ENCODE measurements around the gene EIF2AK3. TPM values are rescaled to one million over a fixed set of nuclear protein-coding genes. Genes with fewer than 3 reads are reported as not detected.
A peak's percentile ranks its signal among the peaks of the same experiment; 100 is the strongest.

Gene EIF2AK3
- polyA plus RNA-seq, 2 of the 4 experiments (the other 2 are of a cell fraction): 11.0 to 17.5 TPM

DNA sequence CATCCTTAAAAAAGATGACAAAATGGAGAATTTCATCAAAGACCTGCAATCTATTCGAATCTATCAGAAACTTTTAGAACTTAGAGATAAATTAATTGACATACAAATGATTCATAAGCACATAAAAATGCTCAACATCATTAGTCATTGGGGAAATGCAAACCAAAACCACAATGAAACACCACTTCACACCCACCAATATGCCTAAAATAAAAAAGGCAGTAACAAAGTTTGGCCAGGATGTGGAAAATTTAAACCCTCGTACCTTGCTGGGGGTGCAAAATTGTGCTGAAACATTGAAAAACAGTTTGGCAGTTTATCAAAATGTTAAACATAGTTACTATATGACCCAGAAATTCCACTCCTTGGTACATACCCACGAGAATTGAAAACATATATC, 11.5 kb upstream of the EIF2AK3 start:
- no peak for DNase-seq (ENCODE audit: low read depth in 1 of 2, low spot score in 1 of 2)
- Histone ChIP-seq H3K4me3 (no peak overlapping the region), H3K4me1 (no peaks in the 10 kb centered on the region), H3K4me2 (no peak overlapping the region), H3K9me3 (no peaks in the 10 kb centered on the region), H3K27ac (no peak overlapping the region)
- no peak for FAIRE-seq
- CTCF ChIA-PET: interaction anchor here (1.0 kb wide), 3 partner anchors 10 to 47 kb away, joined by 3 to 4 read pairs (median 4); no protein-coding TSS in a partner anchor
- WGBS (ENCODE audit: missing lambda C conversion rate): 12% methylated on average over 3 of the region's 3 CpGs
- POLR2A ChIA-PET: no interaction called here
- no peak for ATAC-seq
- TF ChIP-seq, protein P1, sequence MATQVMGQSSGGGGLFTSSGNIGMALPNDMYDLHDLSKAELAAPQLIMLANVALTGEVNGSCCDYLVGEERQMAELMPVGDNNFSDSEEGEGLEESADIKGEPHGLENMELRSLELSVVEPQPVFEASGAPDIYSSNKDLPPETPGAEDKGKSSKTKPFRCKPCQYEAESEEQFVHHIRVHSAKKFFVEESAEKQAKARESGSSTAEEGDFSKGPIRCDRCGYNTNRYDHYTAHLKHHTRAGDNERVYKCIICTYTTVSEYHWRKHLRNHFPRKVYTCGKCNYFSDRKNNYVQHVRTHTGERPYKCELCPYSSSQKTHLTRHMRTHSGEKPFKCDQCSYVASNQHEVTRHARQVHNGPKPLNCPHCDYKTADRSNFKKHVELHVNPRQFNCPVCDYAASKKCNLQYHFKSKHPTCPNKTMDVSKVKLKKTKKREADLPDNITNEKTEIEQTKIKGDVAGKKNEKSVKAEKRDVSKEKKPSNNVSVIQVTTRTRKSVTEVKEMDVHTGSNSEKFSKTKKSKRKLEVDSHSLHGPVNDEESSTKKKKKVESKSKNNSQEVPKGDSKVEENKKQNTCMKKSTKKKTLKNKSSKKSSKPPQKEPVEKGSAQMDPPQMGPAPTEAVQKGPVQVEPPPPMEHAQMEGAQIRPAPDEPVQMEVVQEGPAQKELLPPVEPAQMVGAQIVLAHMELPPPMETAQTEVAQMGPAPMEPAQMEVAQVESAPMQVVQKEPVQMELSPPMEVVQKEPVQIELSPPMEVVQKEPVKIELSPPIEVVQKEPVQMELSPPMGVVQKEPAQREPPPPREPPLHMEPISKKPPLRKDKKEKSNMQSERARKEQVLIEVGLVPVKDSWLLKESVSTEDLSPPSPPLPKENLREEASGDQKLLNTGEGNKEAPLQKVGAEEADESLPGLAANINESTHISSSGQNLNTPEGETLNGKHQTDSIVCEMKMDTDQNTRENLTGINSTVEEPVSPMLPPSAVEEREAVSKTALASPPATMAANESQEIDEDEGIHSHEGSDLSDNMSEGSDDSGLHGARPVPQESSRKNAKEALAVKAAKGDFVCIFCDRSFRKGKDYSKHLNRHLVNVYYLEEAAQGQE (IDR thresholded peaks at IDR 0.05): no peak
- TF ChIP-seq, protein P2, sequence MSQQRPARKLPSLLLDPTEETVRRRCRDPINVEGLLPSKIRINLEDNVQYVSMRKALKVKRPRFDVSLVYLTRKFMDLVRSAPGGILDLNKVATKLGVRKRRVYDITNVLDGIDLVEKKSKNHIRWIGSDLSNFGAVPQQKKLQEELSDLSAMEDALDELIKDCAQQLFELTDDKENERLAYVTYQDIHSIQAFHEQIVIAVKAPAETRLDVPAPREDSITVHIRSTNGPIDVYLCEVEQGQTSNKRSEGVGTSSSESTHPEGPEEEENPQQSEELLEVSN (IDR thresholded peaks at IDR 0.05; ENCODE audit: borderline replicate concordance, low read depth): no peak
- TF ChIP-seq MAFK (IDR thresholded peaks at IDR 0.05; ENCODE audit: partially characterized antibody): no peak
- TF ChIP-seq EHF (CRISPR knock-in tag; IDR thresholded peaks at IDR 0.05): no peak
- TF ChIP-seq, protein P3, sequence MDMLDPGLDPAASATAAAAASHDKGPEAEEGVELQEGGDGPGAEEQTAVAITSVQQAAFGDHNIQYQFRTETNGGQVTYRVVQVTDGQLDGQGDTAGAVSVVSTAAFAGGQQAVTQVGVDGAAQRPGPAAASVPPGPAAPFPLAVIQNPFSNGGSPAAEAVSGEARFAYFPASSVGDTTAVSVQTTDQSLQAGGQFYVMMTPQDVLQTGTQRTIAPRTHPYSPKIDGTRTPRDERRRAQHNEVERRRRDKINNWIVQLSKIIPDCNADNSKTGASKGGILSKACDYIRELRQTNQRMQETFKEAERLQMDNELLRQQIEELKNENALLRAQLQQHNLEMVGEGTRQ (IDR thresholded peaks at IDR 0.05): no peak
- no peak for TF ChIP-seq KDM5A (IDR thresholded peaks at IDR 0.05)
- no peak for TF ChIP-seq SMC3 (IDR thresholded peaks at IDR 0.05)
- TF ChIP-seq, protein P4, sequence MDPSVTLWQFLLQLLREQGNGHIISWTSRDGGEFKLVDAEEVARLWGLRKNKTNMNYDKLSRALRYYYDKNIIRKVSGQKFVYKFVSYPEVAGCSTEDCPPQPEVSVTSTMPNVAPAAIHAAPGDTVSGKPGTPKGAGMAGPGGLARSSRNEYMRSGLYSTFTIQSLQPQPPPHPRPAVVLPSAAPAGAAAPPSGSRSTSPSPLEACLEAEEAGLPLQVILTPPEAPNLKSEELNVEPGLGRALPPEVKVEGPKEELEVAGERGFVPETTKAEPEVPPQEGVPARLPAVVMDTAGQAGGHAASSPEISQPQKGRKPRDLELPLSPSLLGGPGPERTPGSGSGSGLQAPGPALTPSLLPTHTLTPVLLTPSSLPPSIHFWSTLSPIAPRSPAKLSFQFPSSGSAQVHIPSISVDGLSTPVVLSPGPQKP (IDR thresholded peaks at IDR 0.05; ENCODE audit: low read depth, low read length): no peak

DNA sequence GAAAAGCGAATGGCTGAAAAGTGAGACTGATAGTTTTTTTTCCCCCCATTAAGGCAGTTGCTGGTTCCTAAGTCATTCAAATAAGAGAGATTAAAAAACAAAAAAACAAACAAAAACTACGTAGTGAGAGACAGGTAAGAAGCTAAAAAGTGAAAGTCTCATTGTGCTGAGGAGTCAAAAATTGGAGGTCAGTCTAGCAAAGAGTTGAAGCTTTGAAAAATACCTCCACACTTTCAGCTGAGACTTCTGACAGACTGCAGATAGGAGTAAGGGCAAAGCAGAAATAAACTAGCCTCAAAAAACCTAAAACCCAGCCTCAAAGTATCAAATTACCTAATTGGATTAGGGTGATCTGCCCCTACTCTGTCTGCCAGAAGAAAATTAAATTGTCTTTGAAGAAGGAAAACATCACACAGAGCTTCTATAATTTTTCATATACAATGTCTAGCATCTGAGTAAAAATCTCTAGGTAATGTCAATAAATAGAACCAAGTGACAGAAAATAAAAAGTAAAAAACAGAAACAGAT, 10.9 kb upstream of the EIF2AK3 start:
- TF ChIP-seq MAFK (IDR thresholded peaks at IDR 0.05; ENCODE audit: partially characterized antibody): peak; percentile 29
- no peak for TF ChIP-seq EHF (CRISPR knock-in tag; IDR thresholded peaks at IDR 0.05)
- TF ChIP-seq NR3C1 (IDR thresholded peaks at IDR 0.05): no peak
- no peak for TF ChIP-seq RARB (CRISPR knock-in tag; IDR thresholded peaks at IDR 0.05)
- Histone ChIP-seq H3K4me2 (no peak overlapping the region), H3K4me1 (no peaks in the 10 kb centered on the region), H3K4me3 (no peak overlapping the region), H3K9me3 (no peaks in the 10 kb centered on the region), H3K27ac (no peak overlapping the region)
- no peak for ATAC-seq
- CTCF ChIA-PET: interaction anchor here (1.0 to 1.1 kb wide), 4 partner anchors 10 to 242 kb away, joined by 3 to 4 read pairs (median 4); no protein-coding TSS in a partner anchor
- WGBS (ENCODE audit: missing lambda C conversion rate): 49% methylated on average over 2 of the region's 2 CpGs
- POLR2A ChIA-PET: no interaction called here
- FAIRE-seq: no peak
- no peak for DNase-seq (ENCODE audit: low read depth in 1 of 2, low spot score in 1 of 2)

DNA sequence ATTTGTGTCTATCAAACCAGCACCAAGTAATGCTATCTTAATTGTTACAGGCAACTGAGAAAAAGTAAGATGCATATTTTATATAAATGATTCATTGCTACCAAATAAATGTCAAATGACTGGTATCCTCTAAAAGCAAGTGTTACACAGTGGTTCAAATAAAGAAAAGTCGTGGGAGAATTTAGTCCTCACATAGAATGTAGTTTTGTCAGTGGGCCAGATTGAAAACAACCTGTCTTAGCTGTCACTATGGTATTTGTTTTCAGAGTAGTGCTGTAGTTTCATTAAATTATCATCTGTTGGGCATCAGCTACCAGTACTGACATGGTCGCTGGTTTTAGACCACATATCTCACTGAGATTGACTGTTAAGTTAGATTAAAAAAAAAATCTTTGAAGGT, 10.2 kb upstream of the EIF2AK3 start:
- FAIRE-seq: no peak
- H3K4me3 ChIP-seq: no peak overlapping the region
- no peak for DNase-seq (ENCODE audit: low read depth in 1 of 2, low spot score in 1 of 2)
- no peaks in the 10 kb centered on the region for H3K9me3 ChIP-seq
- H3K4me1 ChIP-seq: no peaks in the 10 kb centered on the region
- no peak overlapping the region for H3K4me2 ChIP-seq
- POLR2A ChIA-PET: no interaction called here
- H3K27ac ChIP-seq: no peak overlapping the region
- TF ChIP-seq ESRRA (IDR thresholded peaks at IDR 0.05; ENCODE audit: borderline replicate concordance, low read length) (no peak), SMC3 (IDR thresholded peaks at IDR 0.05) (no peak), CHD4 (IDR thresholded peaks at IDR 0.05; ENCODE audit: borderline replicate concordance) (no peak), KDM5A (IDR thresholded peaks at IDR 0.05) (no peak), PHF8 (IDR thresholded peaks at IDR 0.05; ENCODE audit: borderline replicate concordance, low read depth) (no peak), JUNB (IDR thresholded peaks at IDR 0.05) (no peak), TP53 (CRISPR knock-in tag; IDR thresholded peaks at IDR 0.05) (no peak), FOSB (CRISPR knock-in tag; IDR thresholded peaks at IDR 0.05) (no peak), RCOR1 (IDR thresholded peaks at IDR 0.05; ENCODE audit: low read depth, low read length) (no peak), HOXA7 (CRISPR knock-in tag; IDR thresholded peaks at IDR 0.05) (no peak), MAFK (IDR thresholded peaks at IDR 0.05; ENCODE audit: partially characterized antibody) (no peak)
- TF ChIP-seq, protein P5, sequence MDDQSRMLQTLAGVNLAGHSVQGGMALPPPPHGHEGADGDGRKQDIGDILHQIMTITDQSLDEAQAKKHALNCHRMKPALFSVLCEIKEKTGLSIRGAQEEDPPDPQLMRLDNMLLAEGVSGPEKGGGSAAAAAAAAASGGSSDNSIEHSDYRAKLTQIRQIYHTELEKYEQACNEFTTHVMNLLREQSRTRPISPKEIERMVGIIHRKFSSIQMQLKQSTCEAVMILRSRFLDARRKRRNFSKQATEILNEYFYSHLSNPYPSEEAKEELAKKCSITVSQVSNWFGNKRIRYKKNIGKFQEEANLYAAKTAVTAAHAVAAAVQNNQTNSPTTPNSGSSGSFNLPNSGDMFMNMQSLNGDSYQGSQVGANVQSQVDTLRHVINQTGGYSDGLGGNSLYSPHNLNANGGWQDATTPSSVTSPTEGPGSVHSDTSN (IDR thresholded peaks at IDR 0.05): no peak
- TF ChIP-seq, protein P6, sequence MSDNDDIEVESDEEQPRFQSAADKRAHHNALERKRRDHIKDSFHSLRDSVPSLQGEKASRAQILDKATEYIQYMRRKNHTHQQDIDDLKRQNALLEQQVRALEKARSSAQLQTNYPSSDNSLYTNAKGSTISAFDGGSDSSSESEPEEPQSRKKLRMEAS (IDR thresholded peaks at IDR 0.05): no peak
- no peak for ATAC-seq
- whole genome bisulfite sequencing (ENCODE audit: missing lambda C conversion rate): 2% methylated on average over 2 of the region's 2 CpGs
- CTCF ChIA-PET: interaction anchor here (1.0 to 1.1 kb wide), 4 partner anchors 9 to 243 kb away, joined by 3 to 4 read pairs (median 4); no protein-coding TSS in a partner anchor

All from A549 (cell line).